Anterior cingulate cortex (tissue), 58 donors: ENCODE measurements around the gene TFF3.
"Not testable (repeated sequence)": the region's sequence is repeated elsewhere in the genome, so short reads cannot be mapped to it uniquely, and the experiment has no call there.

ENCODE experiments used
- DNase-seq, 58 donors: peaks; one replicate each; lab custom pipeline; 2025; lab: John Stamatoyannopoulos, UW

Gene TFF3

GRCh38 chr21:42307106-42307505, 8.1 kb downstream of the TFF3 start:
- DNase-seq: no peak

GRCh38 chr21:42306366-42307035, 8.7 kb downstream of the TFF3 start:
- DNase-seq: no peak

- no peak for DNase-seq
Measured at GRCh38 chr21:42305707-42306147, 9.5 kb downstream of the TFF3 start.

DNA sequence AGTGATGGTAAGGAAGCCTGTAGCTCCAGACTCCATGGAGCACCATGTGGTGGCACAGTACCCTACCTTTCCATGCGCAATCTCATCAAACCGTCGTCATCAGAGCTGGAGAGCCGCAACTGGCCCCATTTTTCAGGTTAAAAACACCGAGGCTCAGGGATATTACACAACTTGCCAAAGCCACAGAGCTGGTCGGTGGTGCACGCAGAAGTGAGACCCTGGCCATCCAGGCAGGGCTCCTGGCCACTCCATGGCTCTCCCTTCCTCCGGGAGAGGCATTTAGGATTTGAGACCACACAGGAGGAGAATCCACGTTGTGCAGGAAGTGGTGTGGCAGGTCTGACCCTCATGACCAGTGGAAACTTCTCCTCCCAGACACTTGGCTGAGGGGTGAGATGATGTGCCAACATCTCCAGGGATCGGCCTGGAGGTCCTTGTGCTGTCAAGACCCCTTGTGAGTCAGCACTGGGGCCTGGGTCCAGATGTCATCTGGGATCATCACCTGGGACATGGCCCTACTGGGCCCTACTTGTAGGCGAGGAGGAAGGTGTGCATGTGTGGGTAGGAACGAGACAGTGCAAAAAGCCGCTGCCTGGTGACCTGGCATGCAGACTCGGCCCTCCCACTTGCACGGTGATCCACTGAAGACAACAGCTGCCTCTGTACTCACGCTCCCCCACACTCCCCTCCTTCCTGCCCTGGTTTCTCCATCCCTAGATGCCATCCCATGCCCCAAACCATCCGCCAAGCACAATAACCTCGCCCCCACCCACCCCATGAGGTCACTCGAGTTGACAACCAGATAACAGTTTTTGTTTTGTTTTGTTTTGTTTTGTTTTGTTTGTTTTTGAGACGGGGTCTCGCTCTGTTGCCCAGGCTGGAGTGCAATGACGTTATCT, 10.4 kb downstream of the TFF3 start:
- DNase-seq: no peak

- DNase-seq: no peak
Measured at GRCh38 chr21:42303443-42303842, 11.8 kb downstream of the TFF3 start.

GRCh38 chr21:42302794-42303193, 12.4 kb downstream of the TFF3 start:
- no peak for DNase-seq

- no peak for DNase-seq
Measured at GRCh38 chr21:42302076-42302650, 13.0 kb downstream of the TFF3 start.

DNA sequence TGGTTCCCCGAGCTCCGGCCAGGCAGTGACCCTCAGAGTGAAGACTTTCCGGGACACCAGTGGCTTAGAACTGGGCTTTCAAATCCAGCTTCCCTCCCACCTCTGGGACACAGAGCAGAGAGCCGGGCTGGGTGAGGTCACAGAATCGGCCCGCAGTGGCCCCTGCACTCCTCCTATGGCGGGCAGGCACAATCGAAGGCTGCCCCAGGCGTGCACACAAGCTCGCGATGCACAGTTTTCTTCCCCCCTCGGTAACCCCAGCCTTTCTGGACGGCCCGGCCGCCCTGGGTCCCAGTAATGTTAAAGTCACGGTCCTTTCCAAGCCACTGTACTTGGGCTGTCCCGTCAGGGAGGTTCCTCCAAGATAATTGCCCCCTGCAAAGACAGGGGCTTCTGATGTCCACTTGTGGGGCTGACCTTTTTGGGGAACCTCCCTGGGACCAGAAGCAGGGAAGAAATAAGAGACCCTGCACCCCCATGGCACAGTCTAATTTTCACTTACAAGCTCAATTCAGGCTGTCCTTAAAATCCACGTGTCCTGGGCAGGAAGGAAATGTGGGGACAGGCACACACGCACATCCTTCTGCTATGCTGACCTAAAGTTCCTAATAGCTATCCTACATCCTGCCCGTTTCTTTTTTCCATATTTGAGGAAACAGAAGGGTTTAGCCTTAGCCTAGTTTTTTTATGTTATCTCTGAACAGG, 13.7 kb downstream of the TFF3 start:
- DNase-seq: no peak

- DNase-seq: no peak
Measured at GRCh38 chr21:42300956-42301355, 14.3 kb downstream of the TFF3 start.

- no peak for DNase-seq
Measured at GRCh38 chr21:42300045-42300583, 15.1 kb downstream of the TFF3 start.

- DNase-seq: peak in 3 of 58 donors; percentile 5 to 36 (median 8)
Measured at GRCh38 chr21:42299324-42300044, 15.7 kb downstream of the TFF3 start.

- DNase-seq: no peak
Measured at GRCh38 chr21:42298657-42299056, 16.6 kb downstream of the TFF3 start.

GRCh38 chr21:42298237-42298636, 17.0 kb downstream of the TFF3 start:
- no peak for DNase-seq

- no peak for DNase-seq
Measured at GRCh38 chr21:42297377-42297776, 17.8 kb downstream of the TFF3 start.

GRCh38 chr21:42296501-42296900, 18.7 kb downstream of the TFF3 start:
- no peak for DNase-seq

DNA sequence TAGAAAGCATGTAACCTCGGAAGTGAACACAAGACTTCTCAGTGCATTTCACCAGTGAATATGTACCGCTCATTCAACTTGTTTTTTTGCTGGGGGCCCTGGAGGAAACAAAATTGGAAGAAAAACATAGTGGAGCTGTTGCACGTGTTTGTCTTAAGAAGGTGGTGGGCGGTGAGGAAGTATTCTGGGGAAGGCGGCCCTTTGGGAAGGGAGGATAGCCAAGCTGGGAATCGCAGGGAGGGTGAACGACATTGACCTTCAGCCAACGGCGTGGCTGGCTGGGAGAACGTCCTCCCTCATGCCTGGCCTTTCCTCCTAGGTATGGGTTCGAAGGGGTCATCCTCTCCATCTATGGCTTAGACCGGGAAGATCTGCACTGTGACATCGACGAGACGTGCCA, 19.4 kb downstream of the TFF3 start:
- DNase-seq: no peak

DNA sequence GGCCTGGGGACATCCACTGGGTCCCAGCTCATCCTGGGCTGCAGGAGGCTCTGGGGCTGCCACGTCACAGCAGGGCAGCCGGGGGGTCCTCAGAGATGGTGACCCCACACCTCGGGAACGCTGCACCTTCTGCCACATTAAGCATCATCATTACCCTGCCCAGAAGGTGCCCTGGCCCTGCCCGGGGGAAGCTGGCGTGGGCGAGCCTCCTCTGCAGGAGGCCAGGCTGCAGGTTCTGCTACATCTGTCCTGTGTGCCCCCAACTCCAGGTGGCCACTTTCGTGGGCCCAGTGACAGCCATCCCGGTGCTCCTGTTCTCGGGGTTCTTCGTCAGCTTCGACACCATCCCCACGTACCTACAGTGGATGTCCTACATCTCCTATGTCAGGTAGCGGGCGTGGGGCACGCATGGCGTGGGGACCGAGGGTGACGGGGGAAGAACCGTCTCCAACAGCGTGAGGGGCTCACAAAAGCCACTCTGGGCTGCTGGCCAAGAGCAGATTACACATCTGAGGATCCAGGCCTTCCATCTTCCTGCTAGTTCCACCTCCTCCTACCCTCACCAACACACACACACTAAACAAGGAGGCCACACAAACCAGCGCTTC, 20.8 kb downstream of the TFF3 start:
- no peak for DNase-seq

DNA sequence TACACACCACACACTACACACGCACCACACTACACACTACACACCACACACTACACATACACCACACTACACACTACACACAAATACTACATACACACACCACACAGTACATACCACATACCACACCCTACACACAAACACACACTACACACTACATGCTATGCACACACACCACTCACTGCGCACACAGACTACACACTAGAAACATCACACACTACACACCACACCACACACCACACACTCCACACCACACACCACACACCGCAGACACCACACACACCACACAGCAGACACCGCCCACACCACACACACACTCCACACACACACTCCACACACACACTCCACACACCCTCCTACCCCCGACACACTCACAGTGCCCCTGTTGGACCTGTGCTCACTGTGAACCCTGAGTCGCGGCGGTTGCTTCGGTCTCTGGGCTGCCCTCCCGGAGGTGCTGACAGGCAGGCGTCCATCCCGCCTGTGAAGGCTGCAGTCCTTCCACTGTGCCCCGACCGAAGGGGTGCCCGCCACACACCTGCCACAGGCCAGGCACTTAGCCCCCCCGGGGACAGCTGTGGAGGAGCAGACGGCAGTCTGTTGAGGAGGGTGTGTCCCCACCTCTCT, 21.4 kb downstream of the TFF3 start:
- no peak for DNase-seq

DNA sequence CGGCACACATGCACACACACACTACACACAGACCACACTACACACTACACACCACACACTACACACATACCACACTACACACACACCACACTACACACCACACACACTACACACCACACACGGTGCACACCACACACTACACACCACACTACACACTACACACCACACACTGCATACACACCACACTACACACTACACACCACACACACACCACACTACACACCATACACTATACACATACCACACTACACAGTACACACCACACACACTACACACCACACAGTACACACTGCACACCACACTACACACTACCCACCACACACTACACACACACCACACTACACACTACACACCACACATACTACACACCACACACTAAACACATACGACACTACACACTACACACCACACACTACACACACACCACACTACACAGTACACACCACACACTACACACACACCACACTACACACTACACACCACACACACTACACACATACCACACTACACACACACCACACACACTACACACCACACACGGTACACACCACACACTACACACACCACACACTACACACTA, 22.6 kb downstream of the TFF3 start:
- not testable (repeated sequence) for DNase-seq
